GM18873 (cell line): ENCODE results near the gene CEBPE.
"Not testable (repeated sequence)": the region's sequence is repeated elsewhere in the genome, so short reads cannot be mapped to it uniquely, and the experiment has no call there.

Experiments
- ATAC-seq: cut with Tn5 transposase; IDR thresholded peaks from one replicate; pipeline ENCODE4 v1.9.1; 2021; ENCODE audit warnings: mild to moderate bottlenecking, moderate library complexity, moderate number of reproducible peaks; ENCODE audit not compliant: unreplicated experiment, low FRiP score

The CEBPE gene

GRCh38 chr14:23123419-23123818 lies 4.4 kb upstream of the CEBPE start:
- no peak for ATAC-seq

DNA sequence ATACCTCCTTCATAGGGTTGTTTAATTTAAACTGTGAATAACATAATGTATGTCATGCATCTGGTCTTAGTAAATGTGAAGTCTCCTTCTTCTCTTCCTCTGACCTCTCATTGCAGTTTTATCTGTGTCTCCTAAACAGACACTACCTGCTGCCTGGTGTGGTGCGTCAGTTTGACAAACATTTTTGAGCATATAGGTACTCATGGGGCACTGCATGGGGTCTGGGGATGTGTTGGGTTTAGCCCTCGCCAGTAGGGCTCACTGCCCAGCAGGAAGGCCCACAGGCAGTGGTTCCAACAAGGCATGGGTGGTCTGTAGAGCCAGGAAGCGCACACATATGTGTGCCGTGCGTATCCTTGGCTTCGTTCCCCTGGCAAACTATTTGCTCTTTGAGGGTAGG lies 3.0 kb upstream of the CEBPE start:
- no peak for ATAC-seq

- ATAC-seq: no peak
Measured at GRCh38 chr14:23121361-23121771, 2.3 kb upstream of the CEBPE start.

- peak; percentile 65 for ATAC-seq
Measured at GRCh38 chr14:23120541-23121251, 1.6 kb upstream of the CEBPE start.

DNA sequence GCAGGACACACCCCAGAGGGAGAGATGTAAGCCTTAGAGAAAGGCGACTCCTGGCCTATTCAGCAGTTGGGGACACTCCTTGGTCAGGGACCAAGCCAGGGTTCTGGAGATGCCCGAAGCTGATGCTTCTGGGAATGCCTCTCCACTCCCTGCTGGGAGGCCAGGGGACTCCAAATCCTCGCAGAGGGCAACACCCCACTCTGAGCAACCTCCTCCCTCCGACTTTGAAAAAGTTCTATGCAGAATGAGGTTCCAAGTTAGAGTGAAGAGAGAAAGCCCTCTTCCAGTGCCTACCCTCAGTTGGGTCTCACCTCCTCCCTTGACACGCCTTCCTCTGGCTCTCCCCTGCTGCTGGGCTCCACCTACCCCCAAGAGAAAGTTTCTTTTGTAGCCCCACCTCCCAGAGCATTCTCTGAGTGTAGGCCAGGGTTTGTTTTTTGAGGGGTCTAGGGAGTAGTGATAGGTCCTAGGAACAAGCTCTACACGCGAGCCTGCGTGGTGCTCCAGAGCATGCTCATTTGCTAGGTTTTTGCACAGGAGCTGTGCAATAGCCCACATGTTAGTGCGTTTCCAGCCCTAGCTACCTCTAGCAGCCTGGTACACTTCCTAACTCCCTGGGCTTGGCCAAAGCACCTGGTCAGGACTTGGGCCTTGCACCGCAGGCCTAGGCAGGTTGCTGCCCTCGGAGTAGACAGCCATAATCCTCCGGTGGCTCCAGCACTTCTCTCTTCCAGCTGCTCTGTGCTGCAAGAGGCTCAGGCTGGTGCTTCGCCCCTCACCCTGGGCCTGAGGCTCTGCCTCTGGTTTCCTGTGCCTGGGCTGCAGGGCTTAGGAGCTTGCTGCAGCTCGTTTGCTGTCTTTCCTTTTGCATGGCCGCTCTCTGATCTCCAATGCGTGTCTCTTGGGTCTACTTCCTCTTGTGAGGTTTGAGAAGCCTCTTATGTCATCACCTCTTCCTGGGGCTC lies 590 bp upstream of the CEBPE start:
- ATAC-seq: no peak

GRCh38 chr14:23117371-23118020 lies 1.6 kb downstream of the CEBPE start:
- ATAC-seq: no peak

DNA sequence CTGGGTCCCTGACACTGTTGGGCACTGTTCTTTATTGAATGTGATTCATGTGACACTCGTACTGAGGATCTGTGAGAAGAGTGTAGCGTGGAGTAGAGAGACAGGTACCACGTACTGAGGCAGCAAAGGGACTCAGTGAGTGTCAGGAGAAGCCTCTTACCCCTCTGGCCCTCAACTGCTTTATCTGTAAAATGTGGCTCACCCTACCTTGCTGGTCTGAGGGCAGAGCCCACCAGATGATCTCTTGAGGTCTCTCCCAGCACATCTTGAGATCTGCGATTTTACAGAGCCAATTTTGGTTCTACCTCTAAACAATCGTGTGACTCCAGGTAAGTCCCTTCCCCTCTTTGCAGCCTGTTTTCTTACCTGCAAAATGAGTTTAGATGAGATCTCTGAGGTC lies 3.1 kb downstream of the CEBPE start:
- no peak for ATAC-seq

DNA sequence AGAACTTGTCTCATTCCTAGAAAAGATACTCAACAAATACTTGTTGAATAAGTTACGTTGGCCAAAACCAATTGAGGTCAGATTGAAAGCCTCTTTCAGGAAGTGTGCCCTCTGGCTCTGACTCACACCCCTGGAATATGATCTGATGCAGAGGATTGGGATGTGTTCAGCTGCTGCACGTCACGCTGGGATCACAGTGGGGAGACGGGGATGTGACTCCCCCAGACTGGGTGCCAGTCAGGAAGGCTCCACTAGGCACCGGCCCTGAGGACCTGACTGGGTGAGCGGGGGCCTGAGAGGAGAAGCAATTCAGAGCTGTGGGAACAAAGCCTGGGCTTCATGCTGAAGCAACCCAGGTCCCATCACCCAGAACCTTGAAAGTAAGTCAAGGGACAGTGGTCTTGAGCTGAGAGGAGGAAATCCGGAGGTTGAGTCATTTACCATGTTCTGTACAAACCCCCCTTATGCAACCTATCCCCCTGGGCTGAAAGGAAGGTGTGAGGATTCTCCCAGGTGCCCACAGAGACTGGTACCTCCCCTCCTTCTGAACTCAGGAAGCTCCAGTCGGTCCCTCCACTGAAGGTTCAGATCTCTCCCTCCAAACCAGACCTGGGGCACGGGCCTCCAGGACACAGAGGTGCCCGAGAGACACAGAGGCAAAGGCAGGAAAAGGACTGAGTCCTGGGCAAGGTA lies 3.9 kb downstream of the CEBPE start:
- no peak for ATAC-seq

DNA sequence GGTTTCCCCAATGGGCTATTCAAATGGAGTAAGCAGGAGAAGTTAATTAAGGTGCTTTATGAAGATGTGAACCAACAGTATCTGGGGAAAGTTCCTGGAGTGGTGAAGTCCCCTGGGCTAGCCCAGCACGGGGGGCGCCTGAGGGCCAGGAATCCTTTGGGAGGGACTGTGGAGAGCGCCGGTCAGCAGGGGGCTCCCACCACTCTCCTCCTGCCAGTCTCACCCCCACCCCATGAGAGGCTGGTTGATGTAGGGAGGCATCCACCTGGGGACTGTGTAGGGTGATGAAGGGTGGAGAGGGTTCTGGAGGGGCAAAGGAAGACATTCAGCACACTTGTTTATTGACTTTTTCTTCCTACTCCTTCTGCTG lies 4.4 kb downstream of the CEBPE start:
- ATAC-seq: no peak

DNA sequence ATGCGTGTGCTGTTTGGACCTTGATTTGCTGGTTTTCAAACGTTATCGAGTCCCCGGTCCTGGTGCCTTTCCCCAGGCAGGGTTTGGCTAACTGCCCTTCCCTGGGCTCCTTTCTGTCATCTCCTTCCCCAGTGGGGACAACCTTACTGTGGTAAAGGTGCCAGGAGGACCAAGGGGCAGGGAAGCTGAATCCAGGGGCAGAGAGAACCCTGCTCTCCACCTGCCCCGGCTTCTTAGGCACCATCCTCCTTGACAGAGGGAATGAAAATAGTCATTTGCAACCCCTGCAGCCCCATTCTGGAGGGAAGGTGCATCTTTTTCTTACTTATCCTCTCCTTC lies 5.0 kb downstream of the CEBPE start:
- no peak for ATAC-seq

DNA sequence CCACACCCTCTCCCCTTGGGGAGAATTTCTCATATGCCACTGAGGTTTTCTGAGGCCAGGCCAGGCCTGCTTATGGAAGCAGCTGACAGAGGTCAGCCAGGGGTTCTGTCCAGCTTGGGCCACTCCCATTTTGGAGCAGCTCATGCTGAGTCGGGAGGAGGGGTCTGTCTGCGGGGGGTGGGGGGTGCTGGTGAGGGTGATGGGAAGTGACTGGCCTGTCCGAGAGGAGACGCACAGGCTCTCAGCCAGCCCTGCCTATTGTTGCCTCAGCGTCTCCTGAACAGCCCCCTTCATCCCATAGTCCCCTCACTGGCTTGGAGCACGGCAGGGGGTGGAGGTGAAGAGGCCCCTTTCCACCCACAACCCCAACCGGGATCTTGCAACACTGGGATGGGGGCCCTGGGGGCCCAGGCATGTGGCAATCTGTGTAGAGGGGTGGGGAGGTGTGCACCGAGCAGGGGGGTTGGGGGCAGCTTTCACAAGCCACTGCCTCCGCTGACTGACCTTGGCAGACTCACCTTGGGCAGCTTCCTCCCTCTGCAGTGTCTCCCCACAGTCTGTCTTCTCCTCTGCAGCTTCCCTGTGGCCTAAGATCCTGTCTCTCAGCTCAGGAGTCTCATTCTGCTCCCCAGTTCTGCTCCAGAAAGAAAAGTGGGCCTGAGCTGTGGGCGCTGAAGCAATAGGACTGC lies 5.5 kb downstream of the CEBPE start:
- no peak for ATAC-seq

GRCh38 chr14:23112359-23113178 lies 6.5 kb downstream of the CEBPE start:
- no peak for ATAC-seq

DNA sequence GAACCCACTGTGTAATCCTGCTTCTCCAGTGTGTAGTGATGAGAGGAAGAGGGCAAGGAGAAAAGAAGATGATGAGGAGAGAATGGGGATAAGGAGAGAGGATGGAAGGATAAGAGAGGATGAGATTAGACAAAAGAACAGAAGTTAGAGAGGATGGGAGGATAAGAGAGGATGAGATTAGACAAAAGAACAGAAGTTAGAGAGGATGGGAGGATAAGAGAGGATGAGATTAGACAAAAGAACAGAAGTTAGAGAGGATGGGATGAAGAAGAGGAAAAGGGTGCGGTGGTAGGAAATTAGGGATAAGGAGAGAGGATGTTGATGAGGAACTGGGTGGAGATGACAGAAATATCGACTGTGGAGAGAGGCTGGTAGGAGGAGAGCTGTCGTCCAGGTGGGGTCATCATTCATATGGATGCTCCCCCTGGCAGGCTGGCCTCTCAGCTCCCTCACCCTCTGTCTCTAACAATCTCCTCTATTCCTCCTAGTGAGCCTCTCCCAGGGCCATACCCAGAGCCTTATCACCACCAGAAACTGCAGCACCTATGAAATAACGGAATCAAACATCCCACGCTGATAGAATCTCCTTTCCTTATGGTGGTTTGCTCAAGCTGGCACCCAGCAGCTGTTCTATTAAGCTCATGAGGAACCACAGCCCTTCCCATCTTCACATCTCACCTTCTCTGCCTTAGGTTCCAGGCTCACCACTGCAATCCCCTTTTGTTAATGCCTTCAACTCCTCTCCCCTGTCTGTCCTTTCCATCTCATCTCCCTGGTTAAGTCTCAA lies 8.3 kb downstream of the CEBPE start:
- no peak for ATAC-seq

- no peak for ATAC-seq
Measured at GRCh38 chr14:23109769-23110168, 9.3 kb downstream of the CEBPE start.

DNA sequence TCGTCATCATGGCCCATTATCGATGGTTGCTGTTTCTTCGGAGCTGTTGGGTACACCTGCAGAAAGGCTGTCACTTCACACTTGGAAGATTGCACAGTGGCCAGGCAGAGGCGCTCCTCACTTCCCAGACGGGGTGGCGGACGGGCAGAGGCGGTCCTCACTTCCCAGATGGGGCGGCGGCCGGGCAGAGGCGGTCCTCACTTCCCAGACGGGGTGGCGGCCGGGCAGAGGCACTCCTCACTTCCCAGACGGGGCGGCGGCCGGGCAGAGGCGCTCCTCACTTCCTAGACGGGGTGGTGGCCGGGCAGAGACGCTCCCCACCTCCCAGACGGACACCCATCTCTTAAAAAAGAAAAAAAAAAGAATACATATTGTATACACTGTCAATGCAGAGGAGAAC lies 10.9 kb downstream of the CEBPE start:
- not testable (repeated sequence) for ATAC-seq

DNA sequence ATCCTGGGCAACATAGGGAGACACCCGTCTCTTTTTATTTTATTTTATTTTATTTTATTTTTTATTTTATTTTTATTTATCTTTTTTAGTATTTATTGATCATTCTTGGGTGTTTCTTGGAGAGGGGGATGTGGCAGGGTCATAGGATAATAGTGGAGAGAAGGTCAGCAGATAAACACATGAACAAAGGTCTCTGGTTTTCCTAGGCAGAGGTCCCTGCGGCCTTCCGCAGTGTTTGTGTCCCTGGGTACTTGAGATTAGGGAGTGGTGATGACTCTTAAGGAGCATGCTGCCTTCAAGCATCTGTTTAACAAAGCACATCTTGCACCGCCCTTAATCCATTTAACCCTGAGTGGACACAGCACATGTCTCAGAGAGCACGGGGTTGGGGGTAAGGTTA lies 11.4 kb downstream of the CEBPE start:
- not testable (repeated sequence) for ATAC-seq

DNA sequence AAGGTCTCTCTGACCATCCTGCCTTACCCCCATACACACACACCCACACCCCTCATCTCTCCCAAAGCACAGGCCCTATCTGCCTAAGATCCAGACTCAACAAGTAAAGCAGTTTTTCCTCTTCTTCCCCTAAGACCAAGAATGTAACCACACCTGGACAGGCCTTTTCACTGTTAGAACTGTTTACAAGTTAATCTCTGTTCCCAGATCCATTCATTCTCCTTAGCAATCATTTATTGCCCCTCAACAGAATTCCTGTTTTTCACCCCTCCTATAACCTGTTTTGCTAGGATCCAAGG lies 12.4 kb downstream of the CEBPE start:
- ATAC-seq: no peak

GRCh38 chr14:23105348-23105824 lies 13.7 kb downstream of the CEBPE start:
- no peak for ATAC-seq
